ENCODE measurements around the gene SPAG8. TPM values are rescaled to one million over a fixed set of nuclear protein-coding genes. Genes with fewer than 3 reads are reported as not detected.
A peak's percentile ranks its signal among the peaks of the same experiment; 100 is the strongest.

The SPAG8 gene
- polyA plus RNA-seq, 4 donors = 0.49 to 0.72 TPM; not detected in 2

- peaks cover 0 to 8% (median 0%) of the 10 kb centered on the region in 3 donors for H3K4me1 ChIP-seq (ENCODE audit: control insufficient read depth in 3 of 3, insufficient read depth in 2 of 3, low read depth in 1 of 3, low read length in 2 of 3)
- FAIRE-seq = no peak
These were observed 33.6 kb downstream of the SPAG8 start for GRCh38 chr9:35778496-35778895.

GRCh38 chr9:35776018-35776417 is 36.0 kb downstream of the SPAG8 start:
- H3K36me3 ChIP-seq (ENCODE audit: control insufficient read depth in 3 of 3, insufficient read depth in 2 of 3, low read depth in 1 of 3, low read length in 3 of 3) = peaks cover 0 to 9% (median 2%) of the 10 kb centered on the region in 3 donors
- H3K27me3 ChIP-seq (ENCODE audit: control insufficient read depth in 3 of 3, insufficient read depth in 3 of 3, low read length in 3 of 3) = no peaks in the 10 kb centered on the region
- no peaks in the 10 kb centered on the region for H3K9me3 ChIP-seq (ENCODE audit: control insufficient read depth in 2 of 2, insufficient read depth in 1 of 2, low read depth in 1 of 2, low read length in 1 of 2)
- FAIRE-seq (no peak), DNase-seq (no peak)
- no peak overlapping the region for H3K4me3 ChIP-seq (ENCODE audit: low read depth in 1 of 3, low read length in 3 of 3)
- WGBS, 3 donors = 79 to 82% (median 79%) methylated on average over 4 of the region's 4 CpGs
- no peak overlapping the region for H3K27ac ChIP-seq (ENCODE audit: low read depth in 1 of 3, low read length in 2 of 3)
- peaks cover 0 to 22% (median 4%) of the 10 kb centered on the region in 3 donors for H3K4me1 ChIP-seq (ENCODE audit: control insufficient read depth in 3 of 3, insufficient read depth in 2 of 3, low read depth in 1 of 3, low read length in 2 of 3)

More at GRCh38 chr9:35778496-35778895, 33.6 kb downstream of the SPAG8 start:
- DNase-seq = no peak
- Histone ChIP-seq H3K27ac (ENCODE audit: low read depth in 1 of 3, low read length in 2 of 3) (no peak overlapping the region), H3K4me3 (ENCODE audit: low read depth in 1 of 3, low read length in 3 of 3) (no peak overlapping the region), H3K36me3 (ENCODE audit: control insufficient read depth in 3 of 3, insufficient read depth in 2 of 3, low read depth in 1 of 3, low read length in 3 of 3) (peaks cover 0 to 5% (median 2%) of the 10 kb centered on the region in 3 donors), H3K9me3 (ENCODE audit: control insufficient read depth in 2 of 2, insufficient read depth in 1 of 2, low read depth in 1 of 2, low read length in 1 of 2) (no peaks in the 10 kb centered on the region), H3K27me3 (ENCODE audit: control insufficient read depth in 3 of 3, insufficient read depth in 3 of 3, low read length in 3 of 3) (no peaks in the 10 kb centered on the region)
- 90 to 94% (median 92%) methylated on average over 3 of the region's 3 CpGs for WGBS, 3 donors

GRCh38 chr9:35774907-35775635 is 37.0 kb downstream of the SPAG8 start:
- FAIRE-seq = no peak

GRCh38 chr9:35771943-35772342 is 40.1 kb downstream of the SPAG8 start:
- no peak for FAIRE-seq
- H3K9me3 ChIP-seq (ENCODE audit: control insufficient read depth in 2 of 2, insufficient read depth in 1 of 2, low read depth in 1 of 2, low read length in 1 of 2) = no peaks in the 10 kb centered on the region
- peak overlapping the region; percentile 54 to 78 (median 69) for H3K27ac ChIP-seq (ENCODE audit: low read depth in 1 of 3, low read length in 2 of 3)
- H3K4me3 ChIP-seq (ENCODE audit: low read depth in 1 of 3, low read length in 3 of 3) = no peak overlapping the region
- peaks cover 2 to 29% (median 8%) of the 10 kb centered on the region in 3 donors for H3K4me1 ChIP-seq (ENCODE audit: control insufficient read depth in 3 of 3, insufficient read depth in 2 of 3, low read depth in 1 of 3, low read length in 2 of 3)
- peak; percentile 88 to 95 for DNase-seq
- 19 to 56% (median 38%) methylated on average over 3 of the region's 3 CpGs for WGBS, 3 donors
- H3K36me3 ChIP-seq (ENCODE audit: control insufficient read depth in 3 of 3, insufficient read depth in 2 of 3, low read depth in 1 of 3, low read length in 3 of 3) = peaks cover 0 to 9% (median 0%) of the 10 kb centered on the region in 3 donors
- no peaks in the 10 kb centered on the region for H3K27me3 ChIP-seq (ENCODE audit: control insufficient read depth in 3 of 3, insufficient read depth in 3 of 3, low read length in 3 of 3)

More at GRCh38 chr9:35774907-35775635, 37.0 kb downstream of the SPAG8 start:
- Histone ChIP-seq H3K27ac (ENCODE audit: low read depth in 1 of 3, low read length in 2 of 3) (peak overlapping the region in 1 of 3 donors; percentile 57), H3K27me3 (ENCODE audit: control insufficient read depth in 3 of 3, insufficient read depth in 3 of 3, low read length in 3 of 3) (no peaks in the 10 kb centered on the region), H3K4me3 (ENCODE audit: low read depth in 1 of 3, low read length in 3 of 3) (no peak overlapping the region), H3K36me3 (ENCODE audit: control insufficient read depth in 3 of 3, insufficient read depth in 2 of 3, low read depth in 1 of 3, low read length in 3 of 3) (peaks cover 0 to 9% (median 2%) of the 10 kb centered on the region in 3 donors), H3K9me3 (ENCODE audit: control insufficient read depth in 2 of 2, insufficient read depth in 1 of 2, low read depth in 1 of 2, low read length in 1 of 2) (no peaks in the 10 kb centered on the region), H3K4me1 (ENCODE audit: control insufficient read depth in 3 of 3, insufficient read depth in 2 of 3, low read depth in 1 of 3, low read length in 2 of 3) (peaks cover 2 to 29% (median 8%) of the 10 kb centered on the region in 3 donors)
- DNase-seq = peak in 1 of 2 donors; percentile 42
- WGBS, 3 donors = 57 to 74% (median 72%) methylated on average over 7 of the region's 7 CpGs

GRCh38 chr9:35771534-35771933 is 40.5 kb downstream of the SPAG8 start:
- no peak overlapping the region for H3K4me3 ChIP-seq (ENCODE audit: low read depth in 1 of 3, low read length in 3 of 3)
- WGBS, 3 donors = 3 to 43% (median 32%) methylated on average over 1 of the region's 1 CpG
- peak overlapping the region; percentile 45 to 78 (median 62) for H3K27ac ChIP-seq (ENCODE audit: low read depth in 1 of 3, low read length in 2 of 3)
- DNase-seq (peak; percentile 56 to 70), FAIRE-seq (no peak)
- no peaks in the 10 kb centered on the region for H3K9me3 ChIP-seq (ENCODE audit: control insufficient read depth in 2 of 2, insufficient read depth in 1 of 2, low read depth in 1 of 2, low read length in 1 of 2)
- peaks cover 0 to 9% (median 0%) of the 10 kb centered on the region in 3 donors for H3K36me3 ChIP-seq (ENCODE audit: control insufficient read depth in 3 of 3, insufficient read depth in 2 of 3, low read depth in 1 of 3, low read length in 3 of 3)
- H3K27me3 ChIP-seq (ENCODE audit: control insufficient read depth in 3 of 3, insufficient read depth in 3 of 3, low read length in 3 of 3) = no peaks in the 10 kb centered on the region
- H3K4me1 ChIP-seq (ENCODE audit: control insufficient read depth in 3 of 3, insufficient read depth in 2 of 3, low read depth in 1 of 3, low read length in 2 of 3) = peaks cover 2 to 29% (median 8%) of the 10 kb centered on the region in 3 donors

- Histone ChIP-seq H3K9me3 (ENCODE audit: control insufficient read depth in 2 of 2, insufficient read depth in 1 of 2, low read depth in 1 of 2, low read length in 1 of 2) (no peaks in the 10 kb centered on the region), H3K36me3 (ENCODE audit: control insufficient read depth in 3 of 3, insufficient read depth in 2 of 3, low read depth in 1 of 3, low read length in 3 of 3) (peaks cover 0 to 9% (median 0%) of the 10 kb centered on the region in 3 donors), H3K4me1 (ENCODE audit: control insufficient read depth in 3 of 3, insufficient read depth in 2 of 3, low read depth in 1 of 3, low read length in 2 of 3) (peaks cover 2 to 29% (median 8%) of the 10 kb centered on the region in 3 donors), H3K4me3 (ENCODE audit: low read depth in 1 of 3, low read length in 3 of 3) (no peak overlapping the region), H3K27me3 (ENCODE audit: control insufficient read depth in 3 of 3, insufficient read depth in 3 of 3, low read length in 3 of 3) (no peaks in the 10 kb centered on the region), H3K27ac (ENCODE audit: low read depth in 1 of 3, low read length in 2 of 3) (peak overlapping the region; percentile 43 to 78 (median 62))
- DNase-seq (peak; percentile 7 to 30), FAIRE-seq (no peak)
- WGBS, 3 donors = 13 to 27% (median 20%) methylated on average over 4 of the region's 4 CpGs
These were observed 41.0 kb downstream of the SPAG8 start for GRCh38 chr9:35771075-35771433.

- Histone ChIP-seq H3K27ac (ENCODE audit: low read depth in 1 of 3, low read length in 2 of 3) (no peak overlapping the region), H3K36me3 (ENCODE audit: control insufficient read depth in 3 of 3, insufficient read depth in 2 of 3, low read depth in 1 of 3, low read length in 3 of 3) (peaks cover 0 to 9% (median 0%) of the 10 kb centered on the region in 3 donors), H3K27me3 (ENCODE audit: control insufficient read depth in 3 of 3, insufficient read depth in 3 of 3, low read length in 3 of 3) (no peaks in the 10 kb centered on the region), H3K4me1 (ENCODE audit: control insufficient read depth in 3 of 3, insufficient read depth in 2 of 3, low read depth in 1 of 3, low read length in 2 of 3) (peaks cover 2 to 23% (median 8%) of the 10 kb centered on the region in 3 donors), H3K4me3 (ENCODE audit: low read depth in 1 of 3, low read length in 3 of 3) (no peak overlapping the region), H3K9me3 (ENCODE audit: control insufficient read depth in 2 of 2, insufficient read depth in 1 of 2, low read depth in 1 of 2, low read length in 1 of 2) (no peaks in the 10 kb centered on the region)
- FAIRE-seq (no peak), DNase-seq (no peak)
- 91 to 100% (median 100%) methylated on average over 1 of the region's 1 CpG for WGBS, 3 donors
These were observed 42.3 kb downstream of the SPAG8 start for GRCh38 chr9:35769763-35770162.

GRCh38 chr9:35767458-35767857 is 44.6 kb downstream of the SPAG8 start:
- no peak overlapping the region for H3K27ac ChIP-seq (ENCODE audit: low read depth in 1 of 3, low read length in 2 of 3)
- 85 to 100% (median 94%) methylated on average over 1 of the region's 1 CpG for WGBS, 3 donors
- no peak for FAIRE-seq
- H3K9me3 ChIP-seq (ENCODE audit: control insufficient read depth in 2 of 2, insufficient read depth in 1 of 2, low read depth in 1 of 2, low read length in 1 of 2) = no peaks in the 10 kb centered on the region
- no peaks in the 10 kb centered on the region for H3K27me3 ChIP-seq (ENCODE audit: control insufficient read depth in 3 of 3, insufficient read depth in 3 of 3, low read length in 3 of 3)
- no peak for DNase-seq
- no peaks in the 10 kb centered on the region for H3K36me3 ChIP-seq (ENCODE audit: control insufficient read depth in 3 of 3, insufficient read depth in 2 of 3, low read depth in 1 of 3, low read length in 3 of 3)
- no peak overlapping the region for H3K4me3 ChIP-seq (ENCODE audit: low read depth in 1 of 3, low read length in 3 of 3)
- H3K4me1 ChIP-seq (ENCODE audit: control insufficient read depth in 3 of 3, insufficient read depth in 2 of 3, low read depth in 1 of 3, low read length in 2 of 3) = peaks cover 2 to 19% (median 8%) of the 10 kb centered on the region in 3 donors

All from small intestine (tissue), 7 donors.